ENCODE data around the gene ABCC1.

The ABCC1 gene

GRCh38 chr16:16021988-16022682 lies 72.7 kb downstream of the ABCC1 start:
- no peak for DNase-seq

- no peak for DNase-seq
Observed at GRCh38 chr16:16022683-16023064, 73.3 kb downstream of the ABCC1 start.

- no peak for DNase-seq
Observed at GRCh38 chr16:16025214-16025968, 76.0 kb downstream of the ABCC1 start.

DNA sequence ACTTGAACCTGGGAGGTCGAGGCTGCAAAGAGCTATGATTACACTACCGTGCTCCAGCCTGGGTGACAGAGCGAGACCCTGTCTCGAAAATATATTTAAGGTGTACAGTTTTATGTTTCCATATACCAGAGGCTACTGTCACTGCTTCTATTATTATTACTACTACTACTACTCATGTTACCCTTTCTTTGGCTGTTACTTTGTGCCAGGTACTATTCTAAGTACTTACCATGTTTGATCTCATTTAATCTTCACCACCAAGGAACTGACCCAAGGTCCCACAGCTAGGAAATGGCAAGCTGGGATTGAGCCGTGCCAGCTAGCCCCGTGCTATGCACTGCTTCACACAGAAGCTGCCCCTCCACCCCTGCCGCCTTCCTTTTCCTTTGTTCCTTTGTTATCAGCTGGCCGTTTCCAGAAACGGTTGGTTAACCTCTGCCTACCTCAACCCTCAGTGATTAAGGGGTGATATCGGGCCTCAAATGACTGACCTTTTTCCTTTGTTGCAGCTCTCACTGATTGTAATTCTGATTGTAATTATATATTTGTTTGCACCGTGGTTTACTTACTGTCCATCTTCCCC lies 78.4 kb downstream of the ABCC1 start:
- no peak for DNase-seq

DNA sequence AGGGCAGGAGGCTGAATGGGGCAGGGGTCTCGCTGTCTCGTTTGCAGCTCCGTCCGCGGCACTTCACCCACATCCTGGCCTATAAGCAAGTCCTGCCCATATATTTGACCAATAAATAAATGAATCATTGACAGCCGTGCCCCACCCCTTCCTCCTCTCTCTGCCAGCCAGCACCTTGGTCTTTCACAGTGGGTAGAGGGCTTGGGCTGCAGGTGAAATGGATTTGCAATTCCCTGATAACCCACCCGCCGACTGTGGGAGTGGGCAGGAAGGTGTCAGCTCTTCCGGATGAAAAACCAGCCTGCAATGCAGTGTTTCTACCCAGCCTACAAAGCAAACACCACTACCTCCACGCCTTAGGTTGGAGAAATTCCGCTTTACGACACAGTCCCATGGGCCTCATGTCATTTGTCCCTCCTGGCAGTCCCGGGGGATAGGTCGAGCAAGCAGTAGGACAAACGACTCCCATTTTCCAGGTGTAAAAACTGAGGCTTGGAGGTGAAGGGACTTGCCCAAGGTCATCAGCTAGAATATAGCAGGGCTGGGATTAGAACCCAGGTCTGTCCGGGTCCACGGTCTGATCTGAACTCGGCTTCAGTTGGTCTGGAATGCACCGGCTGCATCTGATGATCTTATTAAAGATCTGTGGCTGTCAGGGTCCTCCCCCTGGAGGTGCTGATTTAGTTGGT lies 79.0 kb downstream of the ABCC1 start:
- DNase-seq = no peak

DNA sequence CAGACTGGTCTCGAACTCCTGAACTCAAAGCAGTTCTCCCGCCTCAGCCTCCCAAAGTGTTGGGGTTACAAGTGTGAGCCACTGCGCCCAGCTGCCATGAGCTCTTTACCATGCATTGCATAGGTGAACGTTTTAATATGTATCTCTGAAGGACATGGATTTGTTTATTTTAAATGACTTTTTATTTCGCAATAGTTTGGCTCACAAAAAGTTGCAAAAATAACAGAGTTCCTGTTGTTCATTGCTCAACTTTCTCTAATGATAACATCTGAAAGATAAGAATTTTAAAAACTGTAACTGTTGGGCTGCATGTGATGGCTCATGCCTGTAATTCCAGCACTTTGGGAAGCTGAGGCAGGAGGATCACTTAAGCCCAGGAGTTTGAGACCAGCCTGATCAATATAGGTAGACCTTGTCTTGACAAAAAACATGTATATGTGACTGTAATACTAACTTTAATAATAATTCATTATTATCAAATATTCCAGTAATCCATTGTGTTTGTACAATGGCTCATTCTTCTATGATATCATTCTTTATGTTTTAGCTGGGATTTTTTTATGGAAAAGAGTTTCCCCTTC lies 80.1 kb downstream of the ABCC1 start:
- no peak for DNase-seq

DNA sequence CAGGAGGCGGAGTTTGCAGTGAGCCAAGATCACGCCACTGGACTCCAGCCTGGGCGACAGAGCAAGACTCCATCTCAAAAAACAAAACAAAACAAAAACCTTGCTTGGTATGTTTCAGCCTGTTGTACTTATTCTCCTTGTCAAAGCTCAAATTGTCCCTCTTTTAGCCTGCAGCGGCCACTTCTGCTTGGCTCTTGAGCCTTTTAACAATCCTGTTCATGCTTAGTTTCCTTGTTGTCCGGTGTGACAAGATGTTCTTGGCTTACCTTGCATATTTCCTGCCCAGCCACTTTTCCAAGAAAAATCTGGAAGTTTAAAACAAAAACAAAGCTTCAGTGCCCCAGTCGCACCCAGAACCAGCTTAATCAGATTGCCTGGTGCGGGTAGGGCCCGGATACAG lies 81.0 kb downstream of the ABCC1 start:
- DNase-seq = no peak

- no peak for DNase-seq
Observed at GRCh38 chr16:16031401-16031800, 82.0 kb downstream of the ABCC1 start.

DNA sequence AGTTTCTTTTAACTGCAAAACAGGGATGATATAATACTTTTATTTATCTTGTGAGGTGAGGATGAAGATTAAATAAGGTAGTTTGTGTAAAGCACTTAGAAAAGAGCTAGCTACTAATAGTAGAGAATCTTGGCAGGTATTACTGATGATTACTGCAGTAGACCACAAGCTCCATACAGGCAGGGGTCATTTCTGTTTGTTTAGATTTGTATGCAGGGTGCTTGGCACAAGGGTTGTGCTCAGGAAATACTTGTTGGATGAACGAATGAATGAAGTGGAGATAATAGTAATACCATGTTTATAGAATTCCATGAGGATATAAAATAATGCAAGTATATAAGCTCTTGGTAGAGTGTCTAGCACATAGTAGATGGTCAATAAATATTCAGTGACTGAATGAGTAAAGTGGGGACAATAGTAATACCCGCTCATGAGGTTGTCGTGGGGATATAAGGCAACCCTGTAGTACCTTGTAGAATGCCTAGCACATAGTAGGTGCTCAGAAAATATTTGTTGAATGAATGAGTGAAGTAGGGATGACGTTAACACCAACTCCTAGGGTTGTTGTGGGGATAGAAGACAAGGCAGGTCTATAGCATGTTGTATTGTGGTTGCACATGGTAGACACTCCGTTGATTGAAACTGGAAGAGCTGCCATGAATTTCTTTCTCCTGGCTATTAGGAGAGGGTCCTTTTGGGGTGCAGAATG lies 83.0 kb downstream of the ABCC1 start:
- no peak for DNase-seq

DNA sequence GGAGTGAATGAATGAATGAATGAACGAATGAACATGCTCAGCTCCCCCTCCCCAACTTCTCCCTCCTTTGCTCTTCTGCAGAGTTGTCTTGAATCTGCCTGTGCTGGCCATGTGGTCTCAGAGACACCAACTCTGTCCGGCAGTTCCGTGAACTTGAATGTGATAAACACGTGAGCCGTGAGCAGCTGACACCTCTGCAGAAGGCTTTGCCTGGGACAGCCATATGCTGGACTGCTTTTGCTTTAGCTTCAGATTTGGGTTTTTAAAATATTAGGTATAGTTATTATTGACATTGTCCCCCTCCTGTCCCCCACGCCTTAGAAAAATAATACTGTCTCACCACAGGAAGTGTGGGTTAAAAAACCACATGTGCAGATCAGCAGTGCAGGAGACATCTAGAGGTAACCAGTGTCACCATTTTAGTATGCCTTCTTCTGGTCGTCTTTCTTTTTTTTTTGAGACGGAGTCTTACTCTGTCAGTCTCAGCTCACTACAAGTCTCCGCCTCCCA lies 83.8 kb downstream of the ABCC1 start:
- no peak for DNase-seq

DNA sequence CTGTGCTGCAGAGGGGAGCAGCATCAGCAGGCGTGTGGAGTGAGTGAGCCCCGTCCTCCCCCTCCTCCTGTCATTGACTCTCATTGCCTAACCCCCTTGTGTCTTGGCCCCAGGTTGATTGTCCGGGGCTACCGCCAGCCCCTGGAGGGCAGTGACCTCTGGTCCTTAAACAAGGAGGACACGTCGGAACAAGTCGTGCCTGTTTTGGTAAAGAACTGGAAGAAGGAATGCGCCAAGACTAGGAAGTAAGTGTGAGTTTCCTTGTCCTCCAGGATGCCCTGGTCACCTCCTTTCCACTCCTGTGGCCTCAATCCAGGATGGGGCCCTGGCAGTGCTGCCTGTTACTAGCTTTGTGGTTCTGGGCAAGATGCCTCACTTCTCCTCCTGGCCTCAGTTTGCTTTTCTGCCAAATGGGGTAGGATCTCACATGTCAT lies 87.0 kb downstream of the ABCC1 start:
- DNase-seq = no peak

DNA sequence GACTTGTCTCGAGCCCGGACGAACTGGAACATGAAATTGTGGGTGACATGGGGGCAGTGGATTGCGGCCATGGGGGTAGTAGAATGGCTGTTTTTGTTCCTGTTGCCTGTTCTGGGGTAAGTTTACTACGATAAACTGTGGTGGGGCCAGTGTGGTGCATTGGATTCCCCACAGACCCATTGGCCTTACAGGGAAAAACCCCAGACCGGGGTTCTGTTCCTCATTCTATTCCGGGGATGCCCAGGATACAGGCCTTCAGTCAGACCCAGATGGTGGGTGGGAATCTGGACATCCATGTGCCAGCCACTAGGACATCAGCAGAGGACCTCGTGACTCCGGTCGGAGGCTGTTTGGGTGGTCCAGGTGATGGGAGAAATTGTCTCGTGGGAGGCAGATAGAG lies 88.1 kb downstream of the ABCC1 start:
- DNase-seq = no peak

- DNase-seq = no peak
Observed at GRCh38 chr16:16037970-16038369, 88.6 kb downstream of the ABCC1 start.

DNA sequence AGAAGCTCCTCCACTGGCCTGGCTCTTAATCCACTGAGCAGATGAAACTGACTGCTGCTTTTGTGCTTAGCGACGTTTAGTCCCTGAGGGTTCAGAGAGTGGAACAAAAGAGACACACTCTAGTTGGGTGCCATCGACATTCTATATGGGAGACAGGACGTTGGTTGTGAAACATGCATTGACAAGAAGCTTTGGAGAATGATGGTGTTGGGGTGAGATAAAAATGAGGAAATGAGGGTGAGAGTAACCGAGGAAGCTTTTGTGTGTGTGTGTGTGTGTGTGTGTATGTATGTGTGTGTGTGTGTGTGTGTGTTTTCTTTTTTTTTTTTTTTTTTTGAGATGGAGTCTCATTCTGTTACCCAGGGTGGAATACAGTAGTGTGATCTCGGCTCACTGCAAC lies 89.5 kb downstream of the ABCC1 start:
- no peak for DNase-seq

GRCh38 chr16:16041196-16041892 lies 91.9 kb downstream of the ABCC1 start:
- DNase-seq = no peak

- no peak for DNase-seq
Observed at GRCh38 chr16:16042076-16042475, 92.7 kb downstream of the ABCC1 start.

- no peak for DNase-seq
Observed at GRCh38 chr16:16045296-16045695, 95.9 kb downstream of the ABCC1 start.

GRCh38 chr16:16045879-16046278 lies 96.5 kb downstream of the ABCC1 start:
- DNase-seq = no peak

DNA sequence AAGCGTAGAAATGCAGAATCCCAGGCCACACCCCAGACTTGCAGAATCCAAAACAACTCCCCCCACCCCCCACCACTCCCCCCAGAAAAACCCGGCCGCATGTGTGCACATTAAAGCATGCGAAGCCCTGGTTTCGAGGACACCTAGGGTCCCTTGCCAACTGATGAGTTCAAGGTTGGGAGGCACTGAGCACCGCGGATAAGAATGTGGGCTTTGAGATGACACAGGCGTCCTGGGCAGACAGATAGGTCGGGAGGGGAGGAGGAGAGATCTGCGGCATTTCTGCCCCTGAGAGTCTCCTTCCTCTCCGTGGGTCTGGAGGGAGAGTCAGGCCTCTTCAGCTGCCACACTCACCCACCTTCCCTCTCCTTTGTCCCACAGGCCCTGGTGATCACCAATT lies 98.3 kb downstream of the ABCC1 start:
- DNase-seq = no peak

DNA sequence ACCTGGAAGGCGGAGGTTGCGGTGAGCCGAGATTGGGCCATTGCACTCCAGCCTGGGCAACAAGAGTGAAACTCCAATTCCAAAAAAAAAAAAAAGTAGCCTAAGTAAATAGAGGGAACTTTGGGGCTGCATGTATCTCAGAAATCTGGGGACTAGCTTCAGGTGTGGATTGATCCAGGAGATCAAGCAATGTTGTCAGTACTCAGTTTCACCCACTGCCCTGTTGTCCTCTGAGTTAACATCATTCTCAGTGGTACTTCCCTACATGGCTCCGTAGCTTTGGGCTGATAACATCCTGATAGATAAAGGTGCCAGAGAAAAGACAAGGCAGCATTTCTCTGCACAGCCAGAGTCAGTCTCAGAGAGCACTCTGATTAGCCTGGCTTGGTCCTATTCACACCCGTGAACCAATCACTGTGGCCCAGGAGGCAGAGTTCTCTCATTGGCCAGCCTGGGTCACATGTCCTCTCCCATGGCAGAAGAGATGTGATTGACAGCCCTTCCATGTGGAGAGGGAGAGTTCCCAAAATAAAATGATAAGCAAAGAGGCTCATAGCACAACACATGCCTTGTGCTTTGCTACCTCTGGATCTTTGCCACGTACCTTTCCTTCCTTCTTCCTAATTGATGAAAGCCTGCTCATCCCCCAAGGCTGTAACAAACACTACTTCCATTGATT lies 99.6 kb downstream of the ABCC1 start:
- DNase-seq = no peak

- DNase-seq = no peak
Observed at GRCh38 chr16:16050106-16050505, 100.7 kb downstream of the ABCC1 start.

Measured in NCI-H187 (cell line).